CD14-positive monocyte (primary cell): ENCODE results near the gene DIS3L2. TPM values are rescaled to one million over a fixed set of nuclear protein-coding genes. Genes with fewer than 3 reads are reported as not detected.

Experiments
- DNase-seq, 3 donors: peaks; one replicate each; pipeline ENCODE4 v3.0.0-alpha.2; 2011 to 2022
- H2AFZ ChIP-seq: 2 replicates; pipeline ENCODE4 v1.6.0; 2012; ENCODE audit warnings: mild to moderate bottlenecking, low read depth, low read length, inconsistent platforms; ENCODE audit not compliant: insufficient read depth, poor library complexity, severe bottlenecking
- H3K27ac ChIP-seq, 2 donors: 1 replicate in 1 of 2; 2 replicates in 1 of 2; pipeline ENCODE4 v1.5.1; 2012 to 2013; ENCODE audit warnings: low read length in 2 of 2, control low read depth in 1 of 2, inconsistent platforms in 1 of 2, low read depth in 1 of 2, mild to moderate bottlenecking in 1 of 2
- H3K27me3 ChIP-seq, 2 donors: one replicate each; pipeline versions ENCODE4 v1.6.0 to v1.6.1; 2011 to 2013; ENCODE audit warnings: low read length in 2 of 2; ENCODE audit not compliant: control insufficient read depth in 2 of 2, insufficient read depth in 2 of 2
- H3K36me3 ChIP-seq, 2 donors: replicated peaks in 1 of 2; 1 replicate in 1 of 2; 2 replicates in 1 of 2; pipeline versions ENCODE4 v1.5.1 to v1.6.1; 2012 to 2013; ENCODE audit warnings: low read length in 2 of 2, control low read depth in 1 of 2, inconsistent platforms in 1 of 2, mild to moderate bottlenecking in 1 of 2; ENCODE audit not compliant: insufficient read depth in 2 of 2, control insufficient read depth in 1 of 2
- H3K4me1 ChIP-seq, 2 donors: 1 replicate in 1 of 2; 2 replicates in 1 of 2; pipeline versions ENCODE4 v1.5.1 to v1.6.1; 2012 to 2013; ENCODE audit warnings: low read length in 2 of 2, control low read depth in 1 of 2, inconsistent platforms in 1 of 2, mild to moderate bottlenecking in 1 of 2, moderate library complexity in 1 of 2; ENCODE audit not compliant: insufficient read depth in 2 of 2, control insufficient read depth in 1 of 2
- H3K4me2 ChIP-seq: replicated peaks from 2 replicates; pipeline ENCODE3; 2012; ENCODE audit warnings: low read length, moderate library complexity, mild to moderate bottlenecking; ENCODE audit not compliant: poor library complexity, severe bottlenecking; ENCODE audit errors: extremely low read depth
- H3K4me3 ChIP-seq, 3 experiments: fragments of 200-600 bp in 1 of 3; sonication (generic) in 1 of 3; replicated peaks in 1 of 3; 1 replicate in 2 of 3; 2 replicates in 1 of 3; pipeline ENCODE4 v1.5.1; 2011 to 2013; ENCODE audit warnings: low read length in 3 of 3, mild to moderate bottlenecking in 3 of 3, control low read depth in 2 of 3, low read depth in 2 of 3, inconsistent platforms in 1 of 3, moderate library complexity in 1 of 3
- H3K79me2 ChIP-seq: 2 replicates; pipeline ENCODE4 v1.6.0; 2012; ENCODE audit warnings: mild to moderate bottlenecking, control low read depth, inconsistent platforms, low read length, moderate library complexity; ENCODE audit not compliant: insufficient read depth
- H3K9ac ChIP-seq: 2 replicates; pipeline ENCODE4 v1.6.0; 2017; ENCODE audit warnings: low read length, mild to moderate bottlenecking; ENCODE audit not compliant: insufficient read depth, poor library complexity, severe bottlenecking
- H3K9me3 ChIP-seq, 2 donors: replicated peaks in 1 of 2; 1 replicate in 1 of 2; 2 replicates in 1 of 2; pipeline versions ENCODE4 v1.5.1 to v1.6.1; 2012 to 2013; ENCODE audit warnings: low read length in 2 of 2, control low read depth in 1 of 2; ENCODE audit not compliant: control insufficient read depth in 1 of 2, insufficient read depth in 1 of 2
- H4K20me1 ChIP-seq: 2 replicates; pipeline ENCODE4 v1.6.0; 2012; ENCODE audit warnings: mild to moderate bottlenecking, low read length, control low read depth, moderate library complexity; ENCODE audit not compliant: insufficient read depth
- H3K27ac Mint-ChIP-seq, 7 donors: one replicate each; pipeline ENCODE4 v1.8.0; 2020; ENCODE audit warnings: mild to moderate bottlenecking in 7 of 7, mixed read lengths in 7 of 7, moderate library complexity in 6 of 7, inconsistent platforms in 2 of 7
- H3K27me3 Mint-ChIP-seq, 3 donors: one replicate each; pipeline ENCODE4 v1.8.0; 2021 to 2022; ENCODE audit warnings: low read depth in 3 of 3, mild to moderate bottlenecking in 3 of 3, mixed read lengths in 3 of 3, moderate library complexity in 3 of 3, inconsistent platforms in 1 of 3
- H3K36me3 Mint-ChIP-seq, 2 donors: one replicate each; pipeline ENCODE4 v1.8.0; 2020; ENCODE audit warnings: mixed read lengths in 2 of 2, inconsistent platforms in 1 of 2, mild to moderate bottlenecking in 1 of 2
- H3K4me1 Mint-ChIP-seq: one replicate; pipeline ENCODE4 v1.8.0; 2020; ENCODE audit warnings: mild to moderate bottlenecking, mixed read lengths
- H3K4me3 Mint-ChIP-seq, 2 donors: one replicate each; pipeline ENCODE4 v1.8.0; 2020; ENCODE audit warnings: mild to moderate bottlenecking in 2 of 2, mixed read lengths in 2 of 2, moderate library complexity in 1 of 2
- H3K9me3 Mint-ChIP-seq, 7 donors: one replicate each; pipeline ENCODE4 v1.8.0; 2020 to 2022; ENCODE audit warnings: mixed read lengths in 7 of 7, mild to moderate bottlenecking in 6 of 7, moderate library complexity in 6 of 7, inconsistent platforms in 2 of 7
- WGBS: methylation state at CpG from one replicate; pipeline ENCODE4 v1.1.5; 2013; ENCODE audit warnings: missing lambda C conversion rate; ENCODE audit not compliant: insufficient coverage; 5-methylcytosine and 5-hydroxymethylcytosine counted together
- intact Hi-C, 2 donors: fragments of 100-400 bp; cut with micrococcal nuclease; formaldehyde crosslinking; loops; one replicate each; pipeline versions ENCODE4 v1.15.0 to v1.15.1; 2023
- polyA plus RNA-seq, 3 donors: library from polyadenylated mRNA; depleted of rRNA in 1 of 3; unstranded in 2 of 3; stranded (reverse) in 1 of 3; fragments of 300-500 nt in 2 of 3; fragments of >200 nt in 1 of 3; fragmentation: Illumina TruSeq in 2 of 3; gene quantifications; 1 replicate in 2 of 3; 2 replicates in 1 of 3; pipeline ENCODE4 v1.2.3, GENCODE V29; 2012 to 2021
- TF ChIP-seq, protein P1 (sequence below): fragments of 200-600 bp; IDR thresholded peaks from one replicate; pipeline ENCODE4 v1.8.0; 2022; ENCODE audit warnings: antibody characterized with exemption, mild to moderate bottlenecking

The DIS3L2 gene
- polyA plus RNA-seq, 3 donors: 6.0 to 21.7 (median 6.4) TPM

DNA sequence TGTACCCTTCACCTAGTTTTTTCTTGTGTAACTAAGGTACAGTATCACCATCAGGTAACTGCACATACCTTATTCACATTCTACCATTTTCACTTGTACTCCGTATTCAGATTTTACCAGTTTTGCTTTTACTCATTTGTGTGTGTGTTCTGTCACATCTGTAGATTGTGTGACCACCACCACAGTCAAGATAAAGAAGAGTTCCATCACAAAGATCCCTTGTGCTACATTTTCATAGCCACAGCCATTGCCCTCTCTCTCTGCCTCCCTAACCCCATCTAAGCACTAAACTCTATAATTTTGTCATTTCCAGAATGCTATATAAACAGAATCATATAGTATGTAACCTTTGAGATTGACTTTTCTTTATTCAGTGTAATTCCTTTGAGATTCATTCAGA lies 23.5 kb downstream of the DIS3L2 start:
- Histone ChIP-seq H3K4me2 (no peak overlapping the region), H3K27me3 (no peaks in the 10 kb centered on the region), H4K20me1 (peaks cover 35% of the 10 kb centered on the region), H3K36me3 (peaks cover 0 to 7% of the 10 kb centered on the region in 2 donors), H3K9me3 (no peaks in the 10 kb centered on the region), H2AFZ (no peak overlapping the region), H3K9ac (no peak overlapping the region), H3K4me1 (no peaks in the 10 kb centered on the region), H3K27ac (no peak overlapping the region), H3K4me3 (no peak overlapping the region), H3K79me2 (peaks cover 9% of the 10 kb centered on the region)
- H3K4me1 Mint-ChIP-seq: no peaks in the 10 kb centered on the region
- intact Hi-C loops: no loop called here
- H3K27me3 Mint-ChIP-seq: peaks cover 0 to 2% (median 0%) of the 10 kb centered on the region in 3 donors
- no peaks in the 10 kb centered on the region for H3K9me3 Mint-ChIP-seq
- DNase-seq: no peak
- TF ChIP-seq, protein P1, sequence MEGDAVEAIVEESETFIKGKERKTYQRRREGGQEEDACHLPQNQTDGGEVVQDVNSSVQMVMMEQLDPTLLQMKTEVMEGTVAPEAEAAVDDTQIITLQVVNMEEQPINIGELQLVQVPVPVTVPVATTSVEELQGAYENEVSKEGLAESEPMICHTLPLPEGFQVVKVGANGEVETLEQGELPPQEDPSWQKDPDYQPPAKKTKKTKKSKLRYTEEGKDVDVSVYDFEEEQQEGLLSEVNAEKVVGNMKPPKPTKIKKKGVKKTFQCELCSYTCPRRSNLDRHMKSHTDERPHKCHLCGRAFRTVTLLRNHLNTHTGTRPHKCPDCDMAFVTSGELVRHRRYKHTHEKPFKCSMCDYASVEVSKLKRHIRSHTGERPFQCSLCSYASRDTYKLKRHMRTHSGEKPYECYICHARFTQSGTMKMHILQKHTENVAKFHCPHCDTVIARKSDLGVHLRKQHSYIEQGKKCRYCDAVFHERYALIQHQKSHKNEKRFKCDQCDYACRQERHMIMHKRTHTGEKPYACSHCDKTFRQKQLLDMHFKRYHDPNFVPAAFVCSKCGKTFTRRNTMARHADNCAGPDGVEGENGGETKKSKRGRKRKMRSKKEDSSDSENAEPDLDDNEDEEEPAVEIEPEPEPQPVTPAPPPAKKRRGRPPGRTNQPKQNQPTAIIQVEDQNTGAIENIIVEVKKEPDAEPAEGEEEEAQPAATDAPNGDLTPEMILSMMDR: no peak
- H3K36me3 Mint-ChIP-seq: peaks cover 11 to 25% of the 10 kb centered on the region in 2 donors
- WGBS: no CpG with 5 or more reads among the region's 1 CpG
- no peak overlapping the region for H3K27ac Mint-ChIP-seq
- no peak overlapping the region for H3K4me3 Mint-ChIP-seq

DNA sequence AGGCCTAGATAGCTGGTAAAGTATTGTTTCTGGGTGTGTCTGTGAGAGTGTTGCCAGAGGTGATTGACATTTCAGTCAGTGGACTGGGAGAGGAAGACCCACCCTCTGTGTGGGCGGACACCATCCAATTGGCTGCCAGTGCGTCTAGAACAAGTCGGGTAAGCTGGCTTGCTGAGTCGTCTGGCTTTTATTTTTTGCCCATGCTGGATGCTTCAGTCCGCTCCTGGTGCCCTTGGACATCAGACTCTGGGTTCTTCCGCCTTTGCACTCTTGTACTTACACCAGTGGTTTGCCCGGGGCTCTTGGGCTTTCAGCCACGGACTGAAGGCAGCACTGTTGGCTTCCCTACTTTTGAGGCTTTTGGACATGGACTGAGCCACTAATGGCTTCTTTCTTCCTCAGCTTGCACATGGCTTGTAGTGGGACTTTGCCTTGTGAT lies 24.3 kb downstream of the DIS3L2 start:
- no peak for DNase-seq
- Histone ChIP-seq H3K4me3 (no peak overlapping the region), H3K9ac (no peak overlapping the region), H3K9me3 (no peaks in the 10 kb centered on the region), H2AFZ (no peak overlapping the region), H3K27me3 (no peaks in the 10 kb centered on the region), H3K27ac (no peak overlapping the region), H3K4me2 (no peak overlapping the region), H4K20me1 (peaks cover 30% of the 10 kb centered on the region), H3K4me1 (no peaks in the 10 kb centered on the region), H3K79me2 (peaks cover 16% of the 10 kb centered on the region), H3K36me3 (peaks cover 0 to 7% of the 10 kb centered on the region in 2 donors)
- Mint-ChIP-seq H3K36me3 (peaks cover 11 to 25% of the 10 kb centered on the region in 2 donors), H3K27me3 (peaks cover 0 to 2% (median 0%) of the 10 kb centered on the region in 3 donors), H3K4me3 (no peak overlapping the region), H3K4me1 (no peaks in the 10 kb centered on the region), H3K9me3 (no peaks in the 10 kb centered on the region), H3K27ac (no peak overlapping the region)
- intact Hi-C loops: no loop called here
- WGBS: 92% methylated on average over 8 of the region's 8 CpGs
- TF ChIP-seq, protein P1: no peak
